ENCODE data around the gene ZG16B. TPM values are rescaled to one million over a fixed set of nuclear protein-coding genes. Genes with fewer than 3 reads are reported as not detected.

The ZG16B gene
- total RNA-seq, 4 donors from 2014 or later, result not detected

GRCh38 chr16:2879854-2880508 is 49.9 kb downstream of the ZG16B start:
- Histone ChIP-seq H3K4me3 (no peak overlapping the region), H3K27ac (replicated peaks in 1 of 4) (no peak overlapping the region), H3K27me3 (peaks cover 0 to 10% (median 0%) of the 10 kb centered on the region in 4 donors), H3K9me3 (no peaks in the 10 kb centered on the region), H3K4me1 (peaks cover 8 to 20% (median 17%) of the 10 kb centered on the region in 4 donors), H3K36me3 (no peaks in the 10 kb centered on the region)
- TF ChIP-seq POLR2A (IDR thresholded peaks at IDR 0.05; ENCODE audit: low read depth) (no peak), CTCF (IDR thresholded peaks at IDR 0.05) (no peak), EP300 (IDR thresholded peaks at IDR 0.05) (no peak), POLR2AphosphoS5 (IDR thresholded peaks at IDR 0.05) (no peak)
- intact Hi-C loops (cut with DNase I), result no loop called here
- DNase-seq (ENCODE audit: extremely low spot score), result no peak
- WGBS, result 85% methylated on average over 6 of the region's 6 CpGs

Small RNA genes within 50 kb of the gene (small RNA-seq; reads per million reads assigned to genes)
- 0 reads per million in 3 donors for gene SNORA3C

Other genes with a start within 250 kb of the ZG16B start
- 10 to 100 TPM in 3 of 4 donors, 1 to 10 TPM in 1; 9.1 to 22.1 (median 15.7) TPM for gene KCTD5, start 147.8 kb upstream of the ZG16B start, total RNA-seq
- 1 to 10 TPM in 3 of 4 donors, under 1 TPM in 1; 0.75 to 4.2 (median 2.2) TPM for gene PRSS27, start 110.1 kb upstream of the ZG16B start, total RNA-seq
- 100 to 1,000 TPM; 126 to 325 (median 234) TPM for gene SRRM2, start 77.7 kb upstream of the ZG16B start, total RNA-seq
- gene ELOB, start 53.0 kb upstream of the ZG16B start, total RNA-seq, result 100 to 1,000 TPM; 199 to 229 (median 213) TPM
- not detected for gene PRSS33, start 42.7 kb upstream of the ZG16B start, total RNA-seq
- not detected for gene PRSS41, start 31.8 kb upstream of the ZG16B start, total RNA-seq
- gene PRSS21, start 13.1 kb upstream of the ZG16B start, total RNA-seq, result not detected
- gene PRSS22, start 27.9 kb downstream of the ZG16B start, total RNA-seq, result not detected
- gene FLYWCH2, start 52.9 kb downstream of the ZG16B start, total RNA-seq, result 10 to 100 TPM; 41.9 to 47.2 (median 43.9) TPM
- 10 to 100 TPM; 33.8 to 61.6 (median 46.8) TPM for gene FLYWCH1, start 81.6 kb downstream of the ZG16B start, total RNA-seq
- under 1 TPM in 1 of 4 donors, not detected in 3; 0.13 TPM for gene KREMEN2, start 134.0 kb downstream of the ZG16B start, total RNA-seq
- gene PAQR4, start 139.0 kb downstream of the ZG16B start, total RNA-seq, result 1 to 10 TPM; 2.2 to 7.5 (median 4.7) TPM
- gene PKMYT1, start 150.1 kb downstream of the ZG16B start, total RNA-seq, result 1 to 10 TPM in 1 of 4 donors, under 1 TPM in 1, not detected in 2; 0.57 to 2.5 TPM
- under 1 TPM in 3 of 4 donors, not detected in 1; 0.17 to 0.42 (median 0.32) TPM for gene CLDN9, start 182.6 kb downstream of the ZG16B start, total RNA-seq
- not detected for gene CLDN6, start 187.9 kb downstream of the ZG16B start, total RNA-seq
- gene TNFRSF12A, start 190.1 kb downstream of the ZG16B start, total RNA-seq, result 100 to 1,000 TPM in 1 of 4 donors, 10 to 100 TPM in 3; 20.9 to 140 (median 57.5) TPM
- gene HCFC1R1, start 193.6 kb downstream of the ZG16B start, total RNA-seq, result 100 to 1,000 TPM in 2 of 4 donors, 10 to 100 TPM in 2; 28.8 to 134 (median 72.2) TPM
- 10 to 100 TPM; 14.1 to 27.9 (median 23.0) TPM for gene THOC6, start 193.7 kb downstream of the ZG16B start, total RNA-seq
- gene BICDL2, start 206.6 kb downstream of the ZG16B start, total RNA-seq, result under 1 TPM in 2 of 4 donors, not detected in 2; 0.19 to 0.42 TPM
- 1 to 10 TPM in 1 of 4 donors, under 1 TPM in 3; under 0.01 to 4.5 (median 0.12) TPM for gene MMP25, start 216.3 kb downstream of the ZG16B start, total RNA-seq
- gene IL32, start 235.3 kb downstream of the ZG16B start, total RNA-seq, result 10 to 100 TPM; 13.7 to 40.8 (median 31.2) TPM